Pancreas (tissue), 10 donors: ENCODE measurements around the gene ARHGAP22. TPM values are rescaled to one million over a fixed set of nuclear protein-coding genes. Genes with fewer than 3 reads are reported as not detected.
A peak's percentile ranks its signal among the peaks of the same experiment; 100 is the strongest.

Experiments
- ATAC-seq, 4 donors: fragments of 200-7000 bp; cut with Tn5 transposase; one replicate each; pipeline versions ENCODE4 v1.8.0 to v1.9.1; 2020; ENCODE audit warnings: mild to moderate bottlenecking in 4 of 4, moderate library complexity in 4 of 4
- DNase-seq, 6 donors: peaks; one replicate each; pipeline ENCODE4 v3.0.0-alpha.2; 2020
- FAIRE-seq: peaks from 2 replicates; lab custom pipeline; 2012; peaks lifted over from hg19 to GRCh38; lab: Jason Lieb, UNC
- H3K27ac ChIP-seq, 4 donors: fragments of 200-600 bp; sonication (generic); 1 replicate in 3 of 4; 2 replicates in 1 of 4; pipeline versions ENCODE4 v1.5.0 to v1.8.0; 2020
- H3K27me3 ChIP-seq, 4 donors: fragments of 200-600 bp; one replicate each; pipeline ENCODE4 v1.8.0; 2021
- H3K36me3 ChIP-seq, 3 donors: fragments of 200-600 bp; sonication (generic) in 1 of 3; one replicate each; pipeline versions ENCODE4 v1.5.0 to v1.8.0; 2020 to 2021
- H3K4me1 ChIP-seq, 3 donors: fragments of 200-600 bp; one replicate each; pipeline ENCODE4 v1.8.0; 2021
- H3K4me3 ChIP-seq, 4 donors: fragments of 200-600 bp; sonication (generic) in 2 of 4; one replicate each; pipeline versions ENCODE4 v1.5.0 to v1.8.0; 2020 to 2021
- H3K9me3 ChIP-seq, 4 donors: fragments of 200-600 bp; one replicate each; pipeline ENCODE4 v1.8.0; 2021
- CTCF ChIP-seq, 4 donors: fragments of 200-600 bp; sonication (generic) in 3 of 4; IDR thresholded peaks; one replicate each; pipeline versions ENCODE4 v1.5.0 to v1.8.0; 2021; ENCODE audit warnings: antibody characterized with exemption in 4 of 4
- WGBS, 2 donors: extraction: QIAGEN DNeasy Blood & Tissue Kit; methylation state at CpG; one replicate each; pipeline ENCODE4 v1.1.7; 2013; 5-methylcytosine and 5-hydroxymethylcytosine counted together
- intact Hi-C, 3 donors: fragments of 100-400 bp; cut with DNase I; formaldehyde crosslinking; loops; one replicate each; pipeline versions ENCODE4 v1.11.1 to v1.14.2; 2022
- polyA plus RNA-seq, 2 donors: library from polyadenylated mRNA; stranded (reverse); fragments of 200-250 nt; gene quantifications; one replicate each; pipeline ENCODE4 v1.2.3, GENCODE V29; 2013
- total RNA-seq, 6 donors: library from RNA; stranded (reverse); fragmentation: NEBNext Ultra II Directional in 4 of 6; extraction: Animal tissue kit (Norgen Biotek cat#: 25700) in 4 of 6; gene quantifications; one replicate each; pipeline versions ENCODE4 v1.2.1 to v1.2.4, GENCODE V29; 2021 to 2023
- donor health status: healthy with polysubstance abuse.
- donor health status: DM: no; HTN: no; CAD: no; lungs with moderate emphysema.
- donor health status: DM: no; HTN: no; CAD: no.
- donor health status: control.
- donor health status: control.
- donor health status: Bipolar disorder and iron deficiency.
- donor health status: DM: yes; HTN: yes; CAD: no.
- donor health status: DM: no; HTN: no; CAD: no.
- donor health status: DM: no; HTN: no; CAD: no.
- donor health status: DM: yes; HTN: yes; CAD: no.

ARHGAP22 gene
- total and polyA plus RNA-seq, 8 donors: 1.1 to 6.0 (median 1.9) TPM

- intact Hi-C loops: no loop called here
- Histone ChIP-seq H3K4me1 (no peaks in the 10 kb centered on the region), H3K9me3 (no peaks in the 10 kb centered on the region), H3K4me3 (no peak overlapping the region), H3K27me3 (no peaks in the 10 kb centered on the region), H3K36me3 (no peaks in the 10 kb centered on the region), H3K27ac (no peak overlapping the region)
- no peak for DNase-seq
- WGBS, 2 donors: 83 to 90% methylated on average over 2 of the region's 2 CpGs
- no peak for FAIRE-seq
- no peak for TF ChIP-seq CTCF (IDR thresholded peaks at IDR 0.05)
- ATAC-seq: no peak
Measured at GRCh38 chr10:48481385-48481784, 123.5 kb downstream of the ARHGAP22 start.

- FAIRE-seq: no peak
- 43 to 48% methylated on average over 20 of the region's 20 CpGs for WGBS, 2 donors
- no peak overlapping the region for H3K4me3 ChIP-seq
- no peak overlapping the region for H3K27ac ChIP-seq
- ATAC-seq: no peak
- H3K27me3 ChIP-seq: no peaks in the 10 kb centered on the region
- no peaks in the 10 kb centered on the region for H3K36me3 ChIP-seq
- no peaks in the 10 kb centered on the region for H3K4me1 ChIP-seq
- TF ChIP-seq CTCF (IDR thresholded peaks at IDR 0.05): no peak
- intact Hi-C loops: no loop called here
- DNase-seq: no peak
- no peaks in the 10 kb centered on the region for H3K9me3 ChIP-seq
Measured at GRCh38 chr10:48480397-48481374, 124.2 kb downstream of the ARHGAP22 start.

- DNase-seq (peak in 1 of 6 donors; percentile 56), FAIRE-seq (no peak), ATAC-seq (no peak)
- intact Hi-C loops: no loop called here
- no peaks in the 10 kb centered on the region for H3K27me3 ChIP-seq
- no peaks in the 10 kb centered on the region for H3K36me3 ChIP-seq
- H3K4me1 ChIP-seq: no peaks in the 10 kb centered on the region
- no peak for TF ChIP-seq CTCF (IDR thresholded peaks at IDR 0.05)
- H3K9me3 ChIP-seq: no peaks in the 10 kb centered on the region
- WGBS, 2 donors: 84 to 87% methylated on average over 29 to 30 of the region's 30 CpGs
- no peak overlapping the region for H3K4me3 ChIP-seq
- no peak overlapping the region for H3K27ac ChIP-seq
Measured at GRCh38 chr10:48478980-48479811, 125.7 kb downstream of the ARHGAP22 start.

DNA sequence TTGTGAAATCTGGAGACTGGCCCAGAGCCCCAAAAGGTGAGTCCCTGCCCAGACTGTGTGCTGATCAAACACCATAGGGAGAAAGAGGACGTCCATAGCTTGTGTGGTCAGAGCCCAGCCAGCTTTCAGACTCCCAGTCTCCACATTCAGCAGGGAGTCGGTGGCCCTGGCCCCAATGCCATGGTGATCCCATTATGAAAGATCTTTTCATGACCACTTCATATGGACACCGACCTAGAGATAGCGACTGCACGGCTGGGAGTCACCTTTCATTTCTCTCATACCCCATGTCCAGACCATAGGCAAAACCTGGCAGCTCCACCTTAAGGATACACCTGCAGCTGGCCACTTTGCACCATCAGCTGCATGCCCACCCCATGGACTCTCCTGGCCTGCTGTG is 126.4 kb downstream of the ARHGAP22 start:
- H3K4me1 ChIP-seq: no peaks in the 10 kb centered on the region
- WGBS, 2 donors: 81 to 85% methylated on average over 5 of the region's 5 CpGs
- no peak for TF ChIP-seq CTCF (IDR thresholded peaks at IDR 0.05)
- H3K27me3 ChIP-seq: no peaks in the 10 kb centered on the region
- no peaks in the 10 kb centered on the region for H3K36me3 ChIP-seq
- H3K27ac ChIP-seq: no peak overlapping the region
- DNase-seq (no peak), FAIRE-seq (no peak), ATAC-seq (no peak)
- H3K9me3 ChIP-seq: no peaks in the 10 kb centered on the region
- H3K4me3 ChIP-seq: no peak overlapping the region
- intact Hi-C loops: no loop called here
